MCF 10A (cell line): Measurements from ENCODE around the gene LDHAL6B. TPM values are rescaled to one million over a fixed set of nuclear protein-coding genes. Genes with fewer than 3 reads are reported as not detected.

Experiments used
- BruUV-seq: library from RNA; stranded (reverse); fragments of 400-500 nt; replicated peaks from 2 replicates; lab custom pipeline; 2021; lab: Mats Ljungman, UMichigan
- CTCF ChIA-PET: fragments of 300-600 bp; sonication (Branson Sonifier 250); formaldehyde crosslinking; extraction: SDS; loops from one replicate; lab custom pipeline; 2021; ENCODE audit warnings: antibody characterized with exemption, inconsistent platforms; lab: Yijun Ruan, JAX
- POLR2A ChIA-PET: fragments of 300-600, 350-650 bp; sonication (Branson Sonifier 250); formaldehyde crosslinking; extraction: SDS; loops from one replicate; lab custom pipeline; 2020; ENCODE audit warnings: antibody characterized with exemption, inconsistent platforms; lab: Yijun Ruan, JAX
- DNase-seq: peaks from one replicate; pipeline ENCODE4 v3.0.0-alpha.2; 2018; ENCODE audit not compliant: unreplicated experiment
- H3K27ac Mint-ChIP-seq: one replicate; pipeline ENCODE4 v1.8.0; 2022; ENCODE audit warnings: mild to moderate bottlenecking, low read depth, mixed read lengths; ENCODE audit not compliant: unreplicated experiment
- H3K27me3 Mint-ChIP-seq: one replicate; pipeline ENCODE4 v1.8.0; 2022; ENCODE audit warnings: mixed read lengths; ENCODE audit not compliant: insufficient read depth, unreplicated experiment
- H3K36me3 Mint-ChIP-seq: one replicate; pipeline ENCODE4 v1.8.0; 2022; ENCODE audit warnings: mild to moderate bottlenecking, moderate library complexity, mixed read lengths; ENCODE audit not compliant: insufficient read depth, unreplicated experiment
- H3K4me1 Mint-ChIP-seq: one replicate; pipeline ENCODE4 v1.8.0; 2022; ENCODE audit warnings: mixed read lengths; ENCODE audit not compliant: insufficient read depth, unreplicated experiment
- H3K4me3 Mint-ChIP-seq: one replicate; pipeline ENCODE4 v1.8.0; 2022; ENCODE audit warnings: mild to moderate bottlenecking, moderate library complexity, mixed read lengths; ENCODE audit not compliant: unreplicated experiment
- H3K9me3 Mint-ChIP-seq: one replicate; pipeline ENCODE4 v1.8.0; 2022; ENCODE audit warnings: mixed read lengths; ENCODE audit not compliant: unreplicated experiment
- CTCF ChIP-seq: fragments of 200-600 bp; IDR thresholded peaks from one replicate; pipeline ENCODE4 v1.8.0; 2022; ENCODE audit warnings: antibody characterized with exemption, mild to moderate bottlenecking; ENCODE audit not compliant: unreplicated experiment
- intact Hi-C: fragments of 100-400 bp; cut with micrococcal nuclease; formaldehyde crosslinking; loops from 2 replicates; pipeline ENCODE4 v1.14.1; 2022
- total RNA-seq: library from RNA; stranded (reverse); gene quantifications from 2 replicates; pipeline ENCODE4 v1.2.3, GENCODE V29; 2022

The LDHAL6B gene
- total RNA-seq, 1 experiment from 2014 or later: not detected

DNA sequence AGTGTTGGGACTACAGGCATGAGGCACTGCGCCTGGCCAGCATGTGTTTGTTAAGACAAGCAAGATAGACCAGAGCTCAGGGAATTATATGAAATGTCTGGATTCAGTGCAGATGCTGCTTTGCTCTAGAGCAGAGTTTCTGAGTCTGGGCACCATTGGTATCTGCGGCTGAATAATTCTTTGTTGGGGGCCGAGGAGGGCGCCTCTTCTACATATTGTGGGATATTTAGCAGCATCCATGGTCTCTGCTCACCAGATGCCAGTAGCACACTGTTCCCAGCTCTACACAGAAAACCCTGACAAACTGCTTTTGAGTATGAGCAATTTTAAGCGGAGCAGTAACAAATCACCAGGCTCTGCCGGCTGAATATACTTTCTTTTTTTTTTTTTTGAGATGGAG lies 3.6 kb upstream of the LDHAL6B start:
- H3K36me3 Mint-ChIP-seq: peaks cover 91% of the 10 kb centered on the region
- H3K27me3 Mint-ChIP-seq: no peaks in the 10 kb centered on the region
- H3K27ac Mint-ChIP-seq: no peak overlapping the region
- no peaks in the 10 kb centered on the region for H3K9me3 Mint-ChIP-seq
- intact Hi-C loops: no loop called here
- ChIA-PET CTCF (interaction anchor here (0.6 kb wide), 1 partner anchor 42 kb away, joined by 3 read pairs; no protein-coding TSS in a partner anchor), POLR2A (interaction anchor here (0.5 to 0.8 kb wide), 2 partner anchors 12 to 27 kb away, joined by 3 read pairs; no protein-coding TSS in a partner anchor)
- BruUV-seq: no TSS peak
- TF ChIP-seq CTCF: no peak
- peaks cover 5% of the 10 kb centered on the region for H3K4me1 Mint-ChIP-seq
- DNase-seq: no peak
- H3K4me3 Mint-ChIP-seq: no peak overlapping the region

GRCh38 chr15:59203657-59204056 lies 3.0 kb upstream of the LDHAL6B start:
- Mint-ChIP-seq H3K27ac (no peak overlapping the region), H3K36me3 (peaks cover 91% of the 10 kb centered on the region), H3K4me3 (no peak overlapping the region), H3K9me3 (no peaks in the 10 kb centered on the region), H3K27me3 (no peaks in the 10 kb centered on the region), H3K4me1 (peaks cover 5% of the 10 kb centered on the region)
- CTCF ChIA-PET: interaction anchor here (0.7 to 0.9 kb wide), 2 partner anchors 11 to 247 kb away, joined by 3 to 4 read pairs; no protein-coding TSS in a partner anchor
- intact Hi-C loops: no loop called here
- POLR2A ChIA-PET: interaction anchor here (1.7 kb wide), 1 partner anchor 12 kb away, joined by 7 read pairs; no protein-coding TSS in a partner anchor
- TF ChIP-seq CTCF: no peak
- BruUV-seq: no TSS peak
- no peak for DNase-seq

GRCh38 chr15:59205839-59206622 lies 612 bp upstream of the LDHAL6B start:
- no peak overlapping the region for H3K27ac Mint-ChIP-seq
- no peak for DNase-seq
- no peaks in the 10 kb centered on the region for H3K27me3 Mint-ChIP-seq
- no peak for TF ChIP-seq CTCF
- BruUV-seq: no TSS peak
- no peak overlapping the region for H3K4me3 Mint-ChIP-seq
- H3K36me3 Mint-ChIP-seq: peaks cover 91% of the 10 kb centered on the region
- intact Hi-C loops: no loop called here
- no peaks in the 10 kb centered on the region for H3K9me3 Mint-ChIP-seq
- CTCF ChIA-PET: interaction anchor here (0.8 to 1.4 kb wide), 4 partner anchors 31 to 290 kb away, joined by 3 to 6 read pairs (median 4); no protein-coding TSS in a partner anchor
- POLR2A ChIA-PET: no interaction called here
- no peaks in the 10 kb centered on the region for H3K4me1 Mint-ChIP-seq

GRCh38 chr15:59208613-59209249 lies 2.1 kb downstream of the LDHAL6B start:
- no peak for DNase-seq
- TF ChIP-seq CTCF: no peak
- intact Hi-C loops: no loop called here
- ChIA-PET POLR2A (no interaction called here), CTCF (no interaction called here)
- BruUV-seq: no TSS peak
- Mint-ChIP-seq H3K36me3 (peaks cover 75% of the 10 kb centered on the region), H3K4me3 (no peak overlapping the region), H3K27me3 (no peaks in the 10 kb centered on the region), H3K9me3 (no peaks in the 10 kb centered on the region), H3K4me1 (no peaks in the 10 kb centered on the region), H3K27ac (no peak overlapping the region)
